GM10266 (cell line): Measurements from ENCODE around the gene AGTRAP.

Experiments used
- DNase-seq: peaks from one replicate; pipeline ENCODE4 v3.0.0; 2012; ENCODE audit errors: extremely low spot score
- TF ChIP-seq, protein P1 (sequence below): IDR thresholded peaks from 2 replicates; pipeline ENCODE4 v1.5.1; 2012; ENCODE audit warnings: mild to moderate bottlenecking, low read depth; ENCODE audit not compliant: control insufficient read depth, insufficient read depth; ENCODE audit errors: missing control alignments

The AGTRAP gene

DNA sequence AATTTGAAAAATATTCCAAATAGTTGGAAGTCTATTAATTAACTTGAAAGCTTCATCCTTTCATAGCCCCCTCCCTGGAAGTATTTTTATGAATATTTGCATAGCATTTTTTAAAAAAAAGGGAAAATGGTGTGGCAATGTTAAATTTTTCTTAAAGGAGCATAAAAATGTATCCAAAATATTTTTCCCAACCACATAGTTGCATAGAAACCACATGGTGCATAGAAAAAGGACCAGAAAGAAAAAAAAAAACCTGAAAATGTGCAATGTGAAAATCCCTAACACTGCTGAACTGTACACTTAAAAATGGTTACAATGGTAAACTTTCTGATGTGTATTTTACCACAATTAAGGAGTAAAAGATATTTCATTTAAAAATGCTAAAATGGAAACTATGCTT lies 34.1 kb downstream of the AGTRAP start:
- no peak for DNase-seq
- TF ChIP-seq, protein P1, sequence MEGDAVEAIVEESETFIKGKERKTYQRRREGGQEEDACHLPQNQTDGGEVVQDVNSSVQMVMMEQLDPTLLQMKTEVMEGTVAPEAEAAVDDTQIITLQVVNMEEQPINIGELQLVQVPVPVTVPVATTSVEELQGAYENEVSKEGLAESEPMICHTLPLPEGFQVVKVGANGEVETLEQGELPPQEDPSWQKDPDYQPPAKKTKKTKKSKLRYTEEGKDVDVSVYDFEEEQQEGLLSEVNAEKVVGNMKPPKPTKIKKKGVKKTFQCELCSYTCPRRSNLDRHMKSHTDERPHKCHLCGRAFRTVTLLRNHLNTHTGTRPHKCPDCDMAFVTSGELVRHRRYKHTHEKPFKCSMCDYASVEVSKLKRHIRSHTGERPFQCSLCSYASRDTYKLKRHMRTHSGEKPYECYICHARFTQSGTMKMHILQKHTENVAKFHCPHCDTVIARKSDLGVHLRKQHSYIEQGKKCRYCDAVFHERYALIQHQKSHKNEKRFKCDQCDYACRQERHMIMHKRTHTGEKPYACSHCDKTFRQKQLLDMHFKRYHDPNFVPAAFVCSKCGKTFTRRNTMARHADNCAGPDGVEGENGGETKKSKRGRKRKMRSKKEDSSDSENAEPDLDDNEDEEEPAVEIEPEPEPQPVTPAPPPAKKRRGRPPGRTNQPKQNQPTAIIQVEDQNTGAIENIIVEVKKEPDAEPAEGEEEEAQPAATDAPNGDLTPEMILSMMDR, result no peak

- DNase-seq, result no peak
- TF ChIP-seq, protein P1, result no peak
These were observed 35.6 kb downstream of the AGTRAP start for GRCh38 chr1:11771481-11772043.

DNA sequence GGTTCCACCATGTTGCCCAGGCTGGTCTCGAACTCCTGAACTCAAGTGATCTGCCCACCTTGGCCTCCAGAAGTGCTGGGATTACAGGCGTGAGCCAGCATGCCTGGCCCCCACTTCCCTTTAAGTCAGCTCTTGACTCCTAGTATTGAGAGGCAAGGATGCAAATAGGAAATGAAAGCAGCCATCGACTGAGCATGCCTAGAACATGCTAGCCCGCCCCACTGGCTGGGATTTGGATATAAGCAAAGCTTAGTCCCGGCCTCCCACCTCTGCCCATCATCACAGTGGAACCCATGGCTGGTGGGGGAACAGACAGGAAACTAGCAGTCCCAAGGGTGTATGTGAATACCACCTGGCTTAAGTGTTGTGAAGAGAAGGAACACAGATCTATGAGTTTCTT lies 36.5 kb downstream of the AGTRAP start:
- no peak for DNase-seq

DNA sequence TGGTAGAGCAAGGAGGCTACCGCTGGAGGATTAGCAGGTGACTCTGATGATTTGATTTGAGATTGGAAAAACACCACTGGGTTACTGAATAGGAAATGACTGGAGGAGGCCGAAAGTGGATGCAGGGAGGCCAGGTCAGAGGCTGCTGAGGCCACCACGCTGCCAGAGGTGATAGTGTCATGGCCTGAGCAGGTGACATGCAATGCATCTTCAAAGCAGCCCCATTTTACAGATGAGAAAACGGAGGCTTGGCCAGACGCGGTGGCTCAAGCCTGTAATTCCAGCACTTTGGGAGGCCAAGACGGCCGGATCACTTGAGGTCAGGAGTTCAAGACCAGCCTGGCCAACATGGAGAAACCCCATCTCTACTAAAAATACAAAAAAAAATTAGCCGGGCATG lies 38.8 kb downstream of the AGTRAP start:
- no peak for DNase-seq
- TF ChIP-seq, protein P1, result no peak

More for the DNA sequence above, 36.5 kb downstream of the AGTRAP start:
- TF ChIP-seq, protein P1, result no peak

DNA sequence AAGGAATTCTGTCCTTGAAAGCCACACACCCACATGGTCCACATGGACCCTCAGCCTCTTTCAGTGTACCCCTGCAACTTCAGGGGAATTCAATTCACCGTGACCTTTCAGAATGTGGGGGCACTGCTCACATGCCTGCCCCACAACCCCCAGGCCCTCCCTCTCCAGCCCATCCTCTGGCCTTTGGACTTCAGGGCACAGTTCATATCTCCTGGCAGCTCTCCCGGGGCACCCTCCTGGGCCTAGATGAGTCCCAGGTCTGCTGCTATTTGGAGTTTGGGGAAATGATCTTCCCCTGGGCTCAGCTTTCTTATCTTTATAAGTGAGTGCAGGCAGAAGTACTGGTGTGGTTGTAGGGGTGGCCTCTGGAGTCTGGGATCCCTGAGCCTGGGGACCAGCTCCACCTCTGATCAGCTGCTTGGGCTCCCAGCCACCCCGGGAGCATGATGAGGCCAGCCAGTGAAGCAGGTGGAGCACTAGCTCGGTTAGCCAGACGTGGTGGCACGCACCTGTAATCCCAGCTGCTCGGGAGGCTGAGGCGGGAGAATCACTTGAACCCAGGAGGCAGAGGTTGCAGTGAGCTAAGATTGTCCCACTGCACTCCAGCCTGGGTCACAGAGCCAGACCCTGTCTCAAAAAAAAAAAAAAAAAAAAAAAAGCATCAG lies 41.9 kb downstream of the AGTRAP start:
- TF ChIP-seq, protein P1, result no peak
- no peak for DNase-seq

DNA sequence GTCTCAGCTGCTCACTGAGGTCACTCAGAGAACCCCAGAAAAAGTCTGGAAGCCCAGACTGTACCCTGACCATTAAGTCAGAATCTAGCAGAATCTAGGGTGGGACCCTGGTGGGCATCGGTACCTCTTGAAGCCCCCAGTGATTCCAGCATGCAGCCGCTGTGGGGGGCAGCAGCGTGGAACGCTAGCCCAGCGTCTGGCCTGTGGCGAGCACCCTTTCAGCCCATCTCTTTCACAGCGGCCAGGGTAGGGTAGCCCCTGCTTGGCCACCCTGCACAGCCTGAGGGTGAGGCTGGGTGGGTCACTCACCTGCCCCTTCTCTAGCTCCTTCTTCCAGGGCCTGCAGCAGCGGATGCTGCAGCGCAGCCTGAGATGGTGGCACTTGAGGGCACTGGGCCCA lies 42.4 kb downstream of the AGTRAP start:
- TF ChIP-seq, protein P1, result no peak
- no peak for DNase-seq

DNA sequence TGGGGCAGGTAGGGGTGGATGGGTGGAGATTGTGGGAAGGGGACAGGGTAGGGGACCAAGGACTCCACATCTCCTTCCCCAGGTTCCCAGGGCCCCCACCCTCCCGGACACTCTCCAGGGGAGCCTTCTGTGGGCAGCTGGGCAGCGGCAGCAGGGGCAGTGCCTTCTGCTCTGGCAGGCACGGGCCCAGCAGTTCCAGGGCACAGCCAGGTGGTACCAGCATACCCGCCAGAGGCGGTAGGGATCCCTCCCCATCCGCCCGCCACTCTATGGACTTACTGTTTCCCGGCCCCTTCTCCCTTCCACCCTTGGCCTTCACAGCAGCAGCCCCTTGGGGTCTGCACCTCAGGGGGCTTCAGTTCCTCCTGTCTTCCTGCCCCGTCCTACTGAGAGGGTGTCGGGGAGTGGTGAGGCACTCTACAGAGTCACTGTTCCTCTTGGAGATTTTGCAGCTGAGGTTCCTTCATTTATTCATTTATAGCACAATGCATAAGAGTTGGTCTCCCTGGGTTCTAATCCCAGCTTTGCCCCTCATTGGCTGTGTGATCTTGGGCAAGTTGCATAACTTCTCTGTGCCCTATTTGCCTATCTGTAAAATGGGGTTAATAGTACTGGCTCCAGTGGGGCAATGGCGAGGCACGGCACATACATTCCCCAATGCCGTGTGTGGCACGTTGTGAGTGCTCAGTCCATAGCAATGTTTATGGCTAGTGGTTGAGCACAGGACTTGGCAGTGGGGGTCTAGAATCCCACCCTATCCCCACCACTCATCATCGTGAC lies 43.1 kb downstream of the AGTRAP start:
- DNase-seq, result no peak
- TF ChIP-seq, protein P1, result no peak
